Fibroblast of skin of back (primary cell): ENCODE measurements around the gene TK1.

Experiments
- DNase-seq: peaks from one replicate; pipeline ENCODE4 v3.0.0-alpha.2; 2013

TK1 gene

DNA sequence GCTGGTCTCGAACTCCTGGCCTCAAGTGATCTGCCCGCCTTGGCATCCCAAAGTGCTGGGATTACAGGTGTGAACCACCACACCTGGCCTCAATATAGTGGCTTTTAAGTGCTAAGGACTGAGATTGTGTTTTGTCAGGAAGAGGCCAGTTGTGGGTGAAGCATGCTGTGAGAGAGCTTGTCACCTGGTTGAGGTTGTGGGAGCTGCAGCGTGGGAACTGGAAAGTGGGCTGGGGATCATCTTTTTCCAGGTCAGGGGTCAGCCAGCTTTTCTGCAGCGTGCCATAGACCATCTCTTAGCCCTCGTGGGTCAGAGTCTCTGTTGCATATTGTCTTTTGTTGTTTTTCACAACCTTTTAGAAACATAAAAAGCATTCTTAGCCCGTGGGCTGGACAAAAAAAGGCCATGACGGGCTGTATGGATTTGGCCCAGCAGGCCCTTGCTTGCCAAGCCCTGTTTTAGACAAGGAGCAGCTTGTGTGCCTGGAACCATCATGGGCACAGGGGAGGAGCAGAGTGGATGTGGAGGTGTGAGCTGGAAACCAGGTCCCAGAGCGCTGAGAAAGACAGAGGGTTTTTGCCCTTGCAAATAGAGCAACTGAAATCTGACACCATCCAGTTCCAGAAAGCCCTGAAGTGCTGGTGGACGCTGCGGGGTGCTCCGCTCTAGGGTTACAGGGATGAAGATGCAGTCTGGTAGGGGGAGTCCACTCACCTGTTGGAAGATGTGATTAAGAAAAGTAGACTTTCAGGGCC is 32.7 kb upstream of the TK1 start:
- no peak for DNase-seq

DNA sequence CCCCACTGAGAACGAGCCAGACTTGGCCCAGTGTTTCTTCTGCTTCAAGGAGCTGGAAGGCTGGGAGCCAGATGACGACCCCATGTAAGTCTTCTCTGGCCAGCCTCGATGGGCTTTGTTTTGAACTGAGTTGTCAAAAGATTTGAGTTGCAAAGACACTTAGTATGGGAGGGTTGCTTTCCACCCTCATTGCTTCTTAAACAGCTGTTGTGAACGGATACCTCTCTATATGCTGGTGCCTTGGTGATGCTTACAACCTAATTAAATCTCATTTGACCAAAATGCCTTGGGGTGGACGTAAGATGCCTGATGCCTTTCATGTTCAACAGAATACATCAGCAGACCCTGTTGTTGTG is 27.8 kb upstream of the TK1 start:
- DNase-seq = no peak

DNA sequence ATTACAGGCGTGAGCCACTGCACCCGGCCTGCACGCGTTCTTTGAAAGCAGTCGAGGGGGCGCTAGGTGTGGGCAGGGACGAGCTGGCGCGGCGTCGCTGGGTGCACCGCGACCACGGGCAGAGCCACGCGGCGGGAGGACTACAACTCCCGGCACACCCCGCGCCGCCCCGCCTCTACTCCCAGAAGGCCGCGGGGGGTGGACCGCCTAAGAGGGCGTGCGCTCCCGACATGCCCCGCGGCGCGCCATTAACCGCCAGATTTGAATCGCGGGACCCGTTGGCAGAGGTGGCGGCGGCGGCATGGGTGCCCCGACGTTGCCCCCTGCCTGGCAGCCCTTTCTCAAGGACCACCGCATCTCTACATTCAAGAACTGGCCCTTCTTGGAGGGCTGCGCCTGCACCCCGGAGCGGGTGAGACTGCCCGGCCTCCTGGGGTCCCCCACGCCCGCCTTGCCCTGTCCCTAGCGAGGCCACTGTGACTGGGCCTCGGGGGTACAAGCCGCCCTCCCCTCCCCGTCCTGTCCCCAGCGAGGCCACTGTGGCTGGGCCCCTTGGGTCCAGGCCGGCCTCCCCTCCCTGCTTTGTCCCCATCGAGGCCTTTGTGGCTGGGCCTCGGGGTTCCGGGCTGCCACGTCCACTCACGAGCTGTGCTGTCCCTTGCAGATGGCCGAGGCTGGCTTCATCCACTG is 27.3 kb upstream of the TK1 start, which contains the start of gene BIRC5:
TSS of gene BIRC5 (plus strand) at position 238 of the 690 bp plus-strand sequence. CDS start at position 302, 64 bp downstream.
- peak; percentile 88 for DNase-seq

DNA sequence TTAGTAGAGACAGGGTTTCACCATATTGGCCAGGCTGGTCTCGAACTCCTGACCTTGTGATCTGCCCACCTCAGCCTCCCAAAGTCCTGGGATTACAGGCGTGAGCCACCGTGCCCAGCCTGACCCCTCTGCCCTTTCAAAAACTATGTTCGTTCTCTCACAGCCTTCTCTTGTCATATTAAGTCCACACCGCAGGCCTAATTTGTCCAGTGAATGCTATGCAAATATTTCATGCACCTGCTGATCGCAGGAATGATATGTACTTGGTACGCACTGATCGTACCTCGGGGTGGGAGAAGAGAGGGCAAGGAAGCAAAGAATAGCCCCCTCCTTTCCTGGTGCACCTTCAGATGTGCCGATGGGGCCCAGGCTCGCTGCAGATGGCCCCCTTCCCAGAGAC is 24.2 kb upstream of the TK1 start:
- no peak for DNase-seq

DNA sequence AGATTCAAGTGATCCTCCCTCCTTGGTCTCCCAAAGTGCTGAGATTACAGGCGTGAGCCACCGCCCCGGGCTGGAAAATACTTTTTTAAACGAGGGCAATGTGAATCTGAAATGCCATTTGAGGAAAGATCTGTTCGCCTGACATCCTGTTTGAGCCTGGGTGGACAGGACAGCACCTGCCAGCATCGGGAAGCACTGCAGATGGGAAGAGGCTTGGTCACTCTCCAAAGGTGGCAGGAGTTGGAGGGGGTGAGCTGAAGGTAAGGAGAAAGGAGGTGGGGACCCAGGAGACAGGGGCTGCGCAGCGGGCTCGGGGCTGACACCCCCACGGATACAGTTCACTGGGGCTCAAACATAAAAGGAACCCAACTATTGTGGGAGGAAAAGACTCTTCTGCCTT is 23.3 kb upstream of the TK1 start:
- DNase-seq = no peak

DNA sequence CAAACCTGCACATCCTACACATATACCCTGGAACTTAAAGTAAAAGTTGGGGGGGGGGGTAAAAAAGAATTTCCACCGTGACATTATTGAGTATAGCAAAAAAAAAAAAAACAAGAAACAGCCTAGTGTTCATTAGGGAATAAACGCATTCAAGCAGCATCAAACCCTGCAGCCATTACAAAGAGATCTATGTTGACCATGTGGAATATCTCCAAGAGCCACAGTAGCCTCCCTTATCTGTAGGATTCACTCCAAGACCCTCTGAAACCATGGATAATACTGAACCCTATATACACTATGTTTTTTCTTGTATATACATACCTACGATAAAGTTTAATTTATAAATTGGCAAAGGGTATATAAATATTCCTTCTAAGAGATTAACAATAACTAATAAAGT is 21.6 kb upstream of the TK1 start:
- DNase-seq = no peak

DNA sequence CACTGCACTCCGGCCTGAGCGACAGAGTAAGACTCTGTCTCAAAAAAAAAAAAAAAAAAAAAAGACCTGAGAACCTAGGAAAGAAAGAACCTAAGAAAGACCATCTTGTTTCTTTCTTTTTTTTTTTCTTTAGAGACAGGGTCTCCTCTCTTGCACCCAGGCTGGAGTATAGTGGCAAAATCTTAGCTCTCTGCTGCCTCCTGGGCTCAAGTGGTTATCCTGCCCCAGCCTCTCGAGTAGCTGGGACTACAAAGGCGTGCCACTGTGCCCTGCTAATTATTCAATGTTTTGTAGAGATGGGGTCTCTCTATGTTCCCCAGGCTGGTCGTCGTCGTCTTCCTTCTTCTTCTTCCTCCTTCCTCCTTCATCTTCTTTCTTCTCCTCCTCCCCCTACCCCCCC is 19.4 kb upstream of the TK1 start:
- DNase-seq = no peak

DNA sequence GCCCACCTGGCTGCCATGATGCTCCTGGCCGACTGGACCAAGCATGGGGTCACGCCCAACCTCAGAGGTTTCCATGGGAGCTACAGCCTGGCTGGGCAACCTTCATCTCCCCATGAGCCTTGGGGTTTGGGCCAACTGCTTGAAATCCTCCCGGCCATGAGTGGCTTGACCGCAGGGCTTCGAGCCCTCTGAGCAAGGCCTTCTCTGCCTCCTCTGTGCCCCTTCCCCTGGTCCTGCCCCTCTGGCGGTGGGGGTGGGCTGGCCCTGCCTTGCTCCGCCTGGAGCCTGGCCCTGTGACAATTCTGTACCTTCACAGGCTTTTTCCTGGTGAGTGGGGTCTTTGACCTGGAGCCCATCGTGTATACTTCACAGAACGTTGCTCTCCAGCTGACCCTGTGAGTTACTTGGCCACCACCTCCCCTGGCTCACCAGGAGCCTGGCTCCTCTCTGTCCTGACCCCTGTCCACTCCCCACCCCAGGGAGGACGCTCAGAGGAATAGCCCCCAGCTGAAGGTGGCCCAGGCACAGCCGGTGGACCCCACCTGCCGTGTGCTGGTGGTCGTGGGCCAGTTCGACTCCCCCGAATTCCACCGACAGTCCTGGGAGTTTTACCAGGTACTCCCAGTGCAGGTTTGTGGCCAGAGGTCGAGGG is 18.4 kb upstream of the TK1 start:
- DNase-seq = no peak

DNA sequence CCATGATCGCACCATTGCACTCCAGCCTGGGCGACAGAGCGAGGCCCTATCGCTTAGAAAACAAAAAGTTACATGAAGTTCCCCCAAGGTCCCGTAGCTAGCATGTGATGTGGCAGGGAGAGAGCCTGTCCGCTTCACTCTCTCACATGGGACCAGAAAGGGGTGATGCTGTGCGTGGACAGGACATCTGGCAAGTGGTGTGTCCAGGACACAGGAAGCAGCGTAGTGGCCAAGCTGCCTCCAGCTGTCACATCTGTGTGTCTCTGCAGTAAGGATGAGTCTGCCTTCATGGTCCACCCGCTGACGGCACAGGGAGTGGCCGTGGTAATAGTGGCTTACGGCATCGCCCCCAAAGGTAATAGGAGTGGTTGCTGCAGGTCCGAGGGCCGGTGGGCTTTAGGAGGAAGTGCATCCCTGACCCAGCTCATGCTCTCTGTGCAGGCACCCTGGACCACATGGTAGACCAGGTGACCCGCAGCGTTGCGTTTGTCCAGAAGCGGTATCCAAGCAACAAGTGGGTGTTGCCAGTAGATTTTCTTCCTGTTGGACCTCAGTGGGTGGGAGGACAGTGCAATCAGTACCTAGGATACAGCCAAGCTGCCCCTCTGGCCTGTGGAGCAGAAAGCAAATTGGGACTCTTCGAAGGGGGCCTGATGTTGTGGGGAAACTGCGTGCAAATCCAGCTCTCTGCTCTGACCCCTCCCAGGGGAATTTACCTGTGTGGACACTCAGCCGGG is 17.7 kb upstream of the TK1 start:
- DNase-seq = no peak

DNA sequence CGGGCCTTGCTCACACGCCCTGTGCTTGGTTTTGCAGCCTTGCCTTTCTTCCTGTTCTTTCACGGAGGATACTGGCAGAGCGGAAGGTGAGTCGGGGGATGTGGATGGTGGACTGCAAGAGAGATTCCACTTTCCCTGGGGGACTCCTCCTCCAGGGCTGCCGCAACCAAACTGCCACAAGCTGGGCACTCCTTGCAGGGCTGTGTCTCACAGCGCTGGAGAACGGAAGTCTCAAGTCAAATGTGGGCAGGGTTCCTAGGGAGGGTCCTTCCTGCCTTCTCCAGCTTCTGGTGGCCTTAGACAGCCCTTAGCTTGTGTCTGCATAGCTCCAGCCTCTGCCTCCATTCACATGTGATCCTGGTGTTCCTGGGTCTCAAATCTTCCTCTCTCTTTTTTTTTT is 15.8 kb upstream of the TK1 start:
- DNase-seq = no peak

DNA sequence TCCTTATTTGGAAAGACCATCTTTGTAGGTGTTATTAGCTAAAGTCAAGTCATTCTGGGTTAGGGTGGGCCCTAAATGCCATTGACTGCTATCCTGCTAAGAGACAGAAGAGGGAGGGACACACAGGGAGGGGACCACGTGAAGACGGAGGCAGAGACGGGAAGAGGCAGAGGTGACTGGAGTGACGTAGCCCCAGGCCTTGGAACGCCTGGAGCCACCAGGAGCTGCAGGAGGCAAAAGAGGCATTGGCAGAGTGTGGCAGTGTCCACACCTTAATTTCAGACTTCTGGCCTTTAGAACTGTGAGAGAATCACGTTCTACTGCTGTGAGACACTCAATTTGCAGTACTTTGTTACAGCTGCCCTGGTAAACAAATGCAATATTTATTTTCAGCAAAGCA is 13.6 kb upstream of the TK1 start:
- DNase-seq = no peak

DNA sequence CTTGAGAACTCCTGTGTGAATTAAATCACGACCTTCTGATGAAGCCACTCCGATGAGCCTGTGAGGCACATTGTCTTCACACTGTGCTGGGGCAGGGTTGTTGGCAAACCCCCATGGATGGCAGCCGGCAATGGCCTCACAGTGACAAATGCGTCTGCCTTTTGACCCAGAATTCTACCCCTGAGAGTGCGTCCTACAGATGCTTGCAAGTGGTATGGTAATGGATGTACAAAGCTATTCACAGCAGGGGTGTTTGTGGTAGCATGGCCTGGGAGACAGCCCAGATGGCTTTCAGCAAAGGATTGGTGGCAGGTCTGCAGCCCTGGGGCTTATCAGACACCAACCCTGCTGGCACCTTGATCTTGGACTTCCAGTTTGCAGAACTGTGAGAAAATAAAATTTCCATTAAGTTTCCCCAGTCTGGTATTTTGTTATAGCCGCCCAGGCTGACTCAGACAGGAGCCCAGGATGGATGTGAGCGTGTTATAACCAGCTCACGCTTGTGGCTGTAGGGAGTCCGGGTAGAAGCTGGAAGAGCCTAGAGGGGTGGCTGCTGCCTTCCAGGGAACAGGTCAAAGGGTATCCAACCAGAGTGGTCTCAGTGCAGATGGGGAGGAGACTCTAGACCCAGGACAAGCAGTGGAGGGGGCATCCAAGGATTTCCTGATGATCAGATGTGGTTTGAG is 10.4 kb upstream of the TK1 start:
- peak; percentile 47 for DNase-seq

DNA sequence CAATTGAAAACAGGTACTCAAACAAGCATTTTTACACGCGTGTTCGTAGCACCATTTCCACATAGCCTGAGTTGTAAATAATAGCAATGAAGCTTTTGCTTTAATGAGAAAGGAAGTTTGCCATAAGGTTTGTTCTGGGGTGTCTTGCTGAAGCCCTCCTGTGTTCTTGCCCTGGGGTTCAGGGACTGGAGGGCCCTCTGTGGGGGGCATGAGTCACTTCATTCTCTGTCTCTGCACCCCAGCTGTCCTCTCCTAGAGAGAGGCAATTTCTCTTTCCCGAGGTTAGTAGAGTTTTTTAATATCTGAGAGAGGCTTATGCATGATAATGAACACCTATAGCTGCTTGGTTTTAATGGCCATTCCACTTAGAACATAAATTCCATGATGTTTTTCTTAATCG is 9.9 kb upstream of the TK1 start:
- no peak for DNase-seq

DNA sequence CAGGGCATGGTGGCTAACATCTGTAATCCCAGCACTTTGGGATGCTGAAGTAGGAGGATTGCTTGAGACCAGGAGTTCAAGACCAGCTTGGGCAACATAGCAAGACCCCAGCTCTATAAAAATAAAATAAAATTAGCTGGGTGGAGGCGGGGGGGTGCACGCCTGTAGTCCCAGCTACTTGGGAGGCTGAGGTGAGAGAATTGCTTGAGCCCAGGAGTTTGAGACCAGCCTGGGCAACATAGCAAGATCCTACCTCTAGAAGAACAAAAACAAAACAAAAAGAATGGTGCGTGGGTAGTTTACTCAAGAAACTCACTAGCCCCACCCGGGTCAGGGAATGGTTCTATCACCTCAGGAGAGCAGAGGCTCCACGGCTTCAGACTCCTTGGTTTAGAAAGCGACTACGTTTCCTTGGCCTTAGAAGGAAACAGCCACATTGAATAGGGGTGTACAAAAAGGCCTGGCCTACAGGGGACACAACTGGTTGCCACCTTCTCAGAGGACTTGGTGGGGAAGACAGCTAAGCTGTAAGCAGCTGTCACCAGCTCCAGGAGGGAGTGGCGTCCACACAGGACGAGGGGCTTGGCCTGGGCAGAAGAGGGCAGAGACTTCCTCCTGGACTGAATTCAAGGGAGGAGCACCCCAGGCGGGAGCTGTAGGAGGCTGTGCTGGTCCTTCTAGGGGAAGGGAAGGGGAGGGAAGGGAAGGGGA is 716 bp downstream of the TK1 start:
- peak; percentile 67 for DNase-seq

DNA sequence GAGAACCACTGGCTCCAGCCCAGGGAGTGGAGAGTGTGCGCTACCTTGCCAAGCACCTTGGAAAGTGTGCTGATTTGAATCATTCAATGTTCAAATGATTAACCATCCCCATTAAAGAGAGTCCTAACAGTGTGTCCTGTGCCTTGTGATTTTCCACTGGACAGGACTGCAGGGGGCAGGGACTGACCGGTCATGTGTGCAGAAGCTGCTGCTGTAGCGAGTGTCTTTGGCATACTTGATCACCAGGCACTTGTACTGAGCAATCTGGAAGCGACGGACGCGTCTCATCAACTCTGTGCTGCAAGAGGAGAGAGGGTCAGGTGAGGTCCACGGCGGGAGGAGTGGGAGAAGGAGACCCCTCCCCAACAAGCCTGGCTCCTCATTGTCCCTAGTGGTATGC is 2.0 kb downstream of the TK1 start:
- DNase-seq = no peak

DNA sequence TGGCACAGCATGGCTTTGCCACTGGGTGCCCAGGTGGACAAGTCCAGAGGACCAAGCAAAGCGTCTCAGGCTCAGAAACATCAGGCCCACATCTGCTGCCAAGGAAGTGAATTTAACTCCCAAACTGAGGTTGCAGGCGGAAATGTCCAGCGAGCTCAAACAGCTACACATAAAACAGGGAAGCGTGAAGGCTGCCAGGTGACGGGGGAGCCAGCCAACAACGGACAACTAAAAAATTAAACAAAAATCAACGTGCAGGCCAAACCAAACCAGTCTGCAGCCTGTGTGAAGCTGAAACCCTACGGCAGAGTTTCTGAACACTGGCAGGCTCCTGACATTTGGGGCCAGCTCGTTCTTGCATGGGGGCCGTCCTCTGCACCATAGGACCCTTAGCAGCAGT is 2.5 kb downstream of the TK1 start:
- DNase-seq = no peak

DNA sequence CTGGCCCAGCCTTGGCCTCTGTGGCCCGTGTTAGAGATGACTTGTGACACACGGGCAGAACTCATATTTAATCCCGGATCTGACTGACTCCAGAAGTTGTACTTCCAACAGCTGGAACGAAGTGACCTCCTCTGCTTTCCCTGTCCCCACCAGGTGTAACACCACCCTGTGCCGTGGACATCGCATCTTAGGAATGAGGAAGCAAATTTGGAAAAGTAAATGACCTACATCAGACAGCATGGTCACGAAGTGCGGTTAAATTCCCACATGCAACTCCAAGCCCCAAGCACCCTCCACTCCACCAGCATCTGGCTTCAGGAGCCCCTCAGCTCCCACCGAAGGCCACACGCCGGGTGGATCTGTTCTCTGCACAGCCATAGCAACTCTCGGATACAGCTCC is 2.9 kb downstream of the TK1 start:
- no peak for DNase-seq

DNA sequence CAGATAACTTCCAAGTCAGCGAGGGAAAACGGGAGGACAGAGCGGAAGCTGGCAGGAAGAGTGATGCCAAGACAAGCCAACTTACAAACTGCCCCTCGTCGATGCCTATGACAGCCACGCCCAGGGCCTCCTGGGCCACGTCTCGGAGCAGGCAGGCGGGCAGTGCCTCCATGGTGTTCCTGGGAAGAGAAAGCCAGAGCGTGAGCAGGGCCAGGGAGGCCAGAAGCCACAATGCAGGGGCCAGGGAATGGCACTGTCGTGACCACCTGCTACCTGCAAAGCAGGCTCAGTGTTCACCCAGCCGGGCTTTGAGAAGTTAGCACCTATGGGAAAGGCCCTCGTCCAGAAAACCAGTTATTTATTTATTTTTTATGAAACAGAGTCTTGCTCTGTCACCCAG is 4.3 kb downstream of the TK1 start:
- DNase-seq = no peak

DNA sequence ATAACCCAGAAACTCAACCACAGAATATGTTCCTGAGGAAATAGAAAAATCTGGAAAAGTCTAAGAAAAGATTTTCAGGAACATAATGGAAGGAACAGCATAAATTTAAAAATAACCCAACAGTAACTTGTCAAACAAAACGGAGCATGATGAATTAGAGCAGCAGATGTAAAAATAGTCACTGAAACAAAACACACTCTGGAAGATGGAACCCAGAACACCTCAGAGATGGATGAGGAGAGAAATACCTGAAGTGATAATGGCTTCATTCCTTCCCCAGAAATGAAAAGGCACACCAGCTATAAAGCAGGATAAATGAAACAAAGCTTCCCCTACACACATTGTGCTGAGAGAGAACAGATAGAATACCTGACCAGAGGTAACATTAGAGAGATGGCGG is 6.3 kb downstream of the TK1 start:
- DNase-seq = no peak

DNA sequence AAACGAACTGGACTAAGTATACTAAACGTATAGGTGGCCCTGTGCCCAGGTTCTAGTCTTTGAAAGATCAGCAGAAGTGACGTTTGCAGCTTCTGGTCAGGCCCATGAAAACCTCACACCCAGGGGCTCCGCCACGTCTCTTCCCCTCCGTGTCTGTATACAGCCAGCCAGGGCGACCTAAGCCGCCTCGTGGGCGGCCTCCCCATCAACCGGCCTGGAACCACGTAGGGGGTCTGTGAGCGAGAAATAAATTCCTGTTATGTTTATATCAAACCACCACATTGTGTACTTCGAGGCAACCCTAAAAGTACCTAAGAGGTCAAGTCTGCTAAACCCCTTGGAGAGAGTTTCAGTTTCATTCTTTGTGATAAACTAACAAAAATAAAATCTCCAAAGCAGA is 6.8 kb downstream of the TK1 start:
- DNase-seq = no peak

DNA sequence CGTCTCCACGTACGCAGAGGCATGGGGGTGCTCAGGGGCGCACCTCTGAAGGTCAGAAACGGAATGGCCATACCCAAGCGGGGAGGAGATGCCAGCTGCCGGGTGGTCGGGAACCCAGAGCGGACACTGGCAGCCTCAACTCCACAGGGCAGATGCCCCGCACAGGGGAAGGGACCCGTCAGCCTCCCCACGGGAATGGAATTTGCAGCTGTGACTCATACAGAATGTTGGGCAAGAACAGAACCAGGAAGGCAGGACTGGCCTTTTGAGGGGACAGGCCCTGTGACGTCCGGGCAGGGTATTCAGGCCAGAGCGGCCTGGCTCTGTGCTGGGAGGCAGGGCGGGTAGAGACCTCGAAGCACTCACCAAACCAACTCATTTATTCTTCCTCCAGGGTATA is 7.5 kb downstream of the TK1 start:
- DNase-seq = peak; percentile 57

DNA sequence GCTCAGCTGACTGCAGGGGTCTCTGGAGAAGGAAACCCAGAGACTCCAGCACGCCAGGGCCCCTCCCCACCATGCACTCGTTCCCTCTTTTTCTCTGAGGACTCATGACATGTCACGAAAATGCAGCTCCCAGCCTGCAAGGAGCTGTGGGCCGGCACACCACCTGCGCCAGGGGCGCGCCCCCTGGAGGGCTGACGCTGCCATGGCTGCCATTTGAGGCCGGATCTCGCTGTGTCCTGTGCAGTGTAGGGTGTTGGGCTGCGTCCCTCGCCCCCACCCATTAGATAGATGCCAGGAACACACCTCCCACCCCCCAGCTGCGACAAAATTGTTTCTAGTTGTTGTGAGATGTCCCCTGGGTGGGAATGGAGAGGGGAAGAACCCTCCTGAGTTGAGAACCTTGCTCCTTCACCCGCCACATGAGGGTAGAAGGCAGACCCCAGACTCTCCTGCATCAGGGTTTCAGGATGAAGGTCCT is 10.3 kb downstream of the TK1 start:
- DNase-seq = peak; percentile 31
